NB4 (cell line): ENCODE results near the gene ABCB8.

Experiments used
- POLR2A ChIP-seq: IDR thresholded peaks from 2 replicates; pipeline ENCODE4 v1.6.1; 2011; ENCODE audit warnings: mild to moderate bottlenecking; ENCODE audit not compliant: insufficient read length; ENCODE audit errors: extremely low read depth
- TF ChIP-seq, protein P1 (sequence below): IDR thresholded peaks from one replicate; pipeline ENCODE4 v1.5.1; 2012; ENCODE audit warnings: low read depth, low read length
- TF ChIP-seq, protein P2 (sequence below): IDR thresholded peaks from 2 replicates; pipeline ENCODE4 v1.6.1; 2011; ENCODE audit warnings: low read depth, low read length

GRCh38 chr7:151047976-151048815, 19.9 kb downstream of the ABCB8 start, which contains the start of gene ASIC3:
- TF ChIP-seq, protein P1, sequence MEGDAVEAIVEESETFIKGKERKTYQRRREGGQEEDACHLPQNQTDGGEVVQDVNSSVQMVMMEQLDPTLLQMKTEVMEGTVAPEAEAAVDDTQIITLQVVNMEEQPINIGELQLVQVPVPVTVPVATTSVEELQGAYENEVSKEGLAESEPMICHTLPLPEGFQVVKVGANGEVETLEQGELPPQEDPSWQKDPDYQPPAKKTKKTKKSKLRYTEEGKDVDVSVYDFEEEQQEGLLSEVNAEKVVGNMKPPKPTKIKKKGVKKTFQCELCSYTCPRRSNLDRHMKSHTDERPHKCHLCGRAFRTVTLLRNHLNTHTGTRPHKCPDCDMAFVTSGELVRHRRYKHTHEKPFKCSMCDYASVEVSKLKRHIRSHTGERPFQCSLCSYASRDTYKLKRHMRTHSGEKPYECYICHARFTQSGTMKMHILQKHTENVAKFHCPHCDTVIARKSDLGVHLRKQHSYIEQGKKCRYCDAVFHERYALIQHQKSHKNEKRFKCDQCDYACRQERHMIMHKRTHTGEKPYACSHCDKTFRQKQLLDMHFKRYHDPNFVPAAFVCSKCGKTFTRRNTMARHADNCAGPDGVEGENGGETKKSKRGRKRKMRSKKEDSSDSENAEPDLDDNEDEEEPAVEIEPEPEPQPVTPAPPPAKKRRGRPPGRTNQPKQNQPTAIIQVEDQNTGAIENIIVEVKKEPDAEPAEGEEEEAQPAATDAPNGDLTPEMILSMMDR: no peak
- TF ChIP-seq POLR2A: no peak
- TF ChIP-seq, protein P2, sequence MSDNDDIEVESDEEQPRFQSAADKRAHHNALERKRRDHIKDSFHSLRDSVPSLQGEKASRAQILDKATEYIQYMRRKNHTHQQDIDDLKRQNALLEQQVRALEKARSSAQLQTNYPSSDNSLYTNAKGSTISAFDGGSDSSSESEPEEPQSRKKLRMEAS: no peak
